EL (cell line): ENCODE measurements around the gene COPE.
"Not testable (repeated sequence)": the region's sequence is repeated elsewhere in the genome, so short reads cannot be mapped to it uniquely, and the experiment has no call there.

ENCODE experiments used
- DNase-seq: peaks from one replicate; pipeline ENCODE4 v3.0.0-alpha.2; 2016

The COPE gene

DNA sequence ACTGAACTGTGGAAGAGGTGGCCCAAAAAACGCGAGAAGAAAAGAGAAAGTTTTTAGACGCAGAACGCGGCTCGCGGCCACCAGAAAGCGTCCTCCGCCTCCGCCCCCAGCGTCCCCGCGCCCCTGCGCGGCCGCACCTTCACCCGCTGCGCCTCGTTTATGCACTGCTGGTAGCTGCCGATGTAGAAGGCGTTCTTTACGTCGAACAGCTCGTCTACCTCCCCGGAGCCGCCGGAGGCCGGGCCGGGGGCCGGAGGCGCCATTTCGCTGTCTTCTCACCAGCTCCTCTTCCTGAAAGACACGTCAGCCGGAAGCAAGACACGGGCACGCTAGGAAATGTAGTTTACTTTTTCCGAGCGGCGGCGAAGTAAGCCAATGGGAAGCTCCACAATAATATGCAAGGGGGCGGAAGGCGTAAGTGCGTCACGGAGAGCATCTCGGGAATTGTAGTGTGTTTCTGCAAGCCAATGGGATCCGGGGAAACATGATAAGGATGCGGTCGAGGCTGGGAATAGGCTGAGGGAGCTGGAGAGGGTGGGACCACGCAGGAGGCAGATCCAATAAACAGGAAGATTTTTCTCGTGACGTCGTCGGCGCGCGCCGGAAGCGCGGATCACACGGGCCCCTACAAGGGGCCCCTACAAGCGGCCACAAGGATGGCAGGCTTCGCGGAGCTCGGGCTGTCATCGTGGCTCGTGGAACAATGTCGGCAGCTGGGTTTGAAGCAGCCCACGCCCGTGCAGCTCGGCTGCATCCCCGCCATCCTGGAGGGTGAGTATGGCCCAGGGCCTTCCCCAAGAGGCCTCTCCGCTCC is at the start of gene COPE, which contains the start of gene DDX49:
TSS of gene COPE (minus strand) at position 302 of the 814 bp plus-strand sequence. CDS start at position 263, 39 bp downstream.
TSS of gene DDX49 (plus strand) at position 630 of the 814 bp plus-strand sequence. CDS start at position 657, 27 bp downstream.
- peak; percentile 100 for DNase-seq

GRCh38 chr19:18967358-18968146 is 48.4 kb upstream of the COPE start:
- peak; percentile 60 for DNase-seq

GRCh38 chr19:18966307-18966706 is 47.1 kb upstream of the COPE start:
- DNase-seq, result no peak

DNA sequence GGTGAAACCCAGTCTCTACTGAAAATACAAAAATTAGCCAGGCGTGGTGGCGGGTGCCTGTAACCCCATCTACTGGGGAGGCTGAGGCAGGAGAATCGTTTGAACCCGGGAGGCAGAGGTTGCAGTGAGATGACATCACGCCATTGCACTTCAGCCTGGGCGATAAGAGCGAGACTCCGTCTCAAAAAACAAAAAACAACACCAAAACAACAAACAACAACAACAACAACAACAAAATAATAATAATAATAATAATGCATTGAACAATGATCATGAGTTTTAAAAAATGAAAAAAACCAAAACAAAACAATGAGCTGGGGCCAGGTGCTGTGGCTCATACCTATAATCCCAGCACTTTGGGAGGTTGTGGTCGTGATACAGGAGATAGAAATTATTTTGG is 44.9 kb upstream of the COPE start:
- no peak for DNase-seq

- DNase-seq, result no peak
These were observed 42.8 kb upstream of the COPE start for GRCh38 chr19:18961767-18962620.

GRCh38 chr19:18960370-18960769 is 41.2 kb upstream of the COPE start:
- DNase-seq, result no peak

- DNase-seq, result no peak
These were observed 35.9 kb upstream of the COPE start for GRCh38 chr19:18955042-18955441.

DNA sequence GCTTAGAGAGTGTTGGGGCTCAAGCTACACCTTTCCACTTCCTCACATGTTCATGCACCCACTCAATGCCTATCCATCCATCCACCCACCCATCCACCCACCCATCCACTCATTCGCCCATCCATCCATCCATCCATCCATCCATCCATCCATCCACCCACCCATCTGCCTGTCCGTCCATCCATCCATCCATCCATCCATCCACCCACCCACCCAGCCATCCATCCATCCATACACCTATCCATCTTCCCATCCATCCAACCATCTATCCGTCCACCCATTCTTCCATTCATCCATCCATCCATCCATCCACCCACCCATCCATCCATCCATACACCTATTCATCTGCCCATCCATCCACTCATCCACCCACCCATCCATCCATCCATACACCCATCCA is 34.9 kb upstream of the COPE start:
- no peak for DNase-seq

GRCh38 chr19:18952364-18953003 is 33.3 kb upstream of the COPE start:
- not testable (repeated sequence) for DNase-seq

- DNase-seq, result peak; percentile 96
These were observed 32.6 kb upstream of the COPE start for GRCh38 chr19:18951721-18952281.

DNA sequence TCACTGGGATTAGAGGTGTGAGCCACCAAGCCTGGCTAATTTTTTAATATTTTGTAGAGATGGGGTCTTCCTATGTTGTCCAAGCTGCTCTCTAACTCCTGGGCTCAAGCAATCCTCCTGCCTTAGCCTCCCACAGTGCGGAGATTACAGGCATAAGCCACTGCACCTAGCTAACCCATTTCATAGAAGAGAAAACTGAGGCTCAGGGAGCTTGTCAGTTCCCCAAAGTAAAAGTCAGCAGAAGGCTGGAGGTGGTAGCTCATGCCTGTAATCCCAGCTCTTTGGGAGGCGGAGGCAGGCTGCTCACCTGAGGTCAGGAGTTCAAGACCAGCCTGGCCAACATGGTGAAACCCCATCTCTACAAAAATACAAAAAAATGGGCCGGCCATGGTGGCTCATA is 30.7 kb upstream of the COPE start:
- no peak for DNase-seq

- no peak for DNase-seq
These were observed 29.8 kb upstream of the COPE start for GRCh38 chr19:18948976-18949356.

GRCh38 chr19:18948075-18948975 is 29.1 kb upstream of the COPE start:
- no peak for DNase-seq

- no peak for DNase-seq
These were observed 27.7 kb upstream of the COPE start for GRCh38 chr19:18946918-18947317.

- DNase-seq, result no peak
These were observed 27.1 kb upstream of the COPE start for GRCh38 chr19:18946335-18946734.

DNA sequence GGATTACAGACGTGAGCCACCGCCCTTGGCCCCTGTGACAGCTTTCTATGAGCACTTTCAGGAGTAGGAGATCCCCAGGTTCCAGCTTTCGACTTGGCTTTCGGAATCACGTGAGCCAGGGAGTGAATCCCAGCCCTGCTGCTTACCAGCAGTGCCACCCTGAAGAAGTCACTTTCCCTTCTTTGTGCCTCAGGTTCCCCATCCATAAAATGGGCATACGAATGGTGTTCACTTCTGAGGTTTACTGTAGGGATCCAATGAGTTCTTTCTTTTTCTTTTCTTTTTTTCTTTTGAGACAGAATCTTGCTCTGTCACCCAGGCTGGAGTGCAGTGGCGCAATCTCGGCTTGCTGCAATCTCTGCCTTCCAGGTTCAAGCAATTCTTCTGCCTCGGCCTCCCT is 26.1 kb upstream of the COPE start:
- DNase-seq, result no peak

DNA sequence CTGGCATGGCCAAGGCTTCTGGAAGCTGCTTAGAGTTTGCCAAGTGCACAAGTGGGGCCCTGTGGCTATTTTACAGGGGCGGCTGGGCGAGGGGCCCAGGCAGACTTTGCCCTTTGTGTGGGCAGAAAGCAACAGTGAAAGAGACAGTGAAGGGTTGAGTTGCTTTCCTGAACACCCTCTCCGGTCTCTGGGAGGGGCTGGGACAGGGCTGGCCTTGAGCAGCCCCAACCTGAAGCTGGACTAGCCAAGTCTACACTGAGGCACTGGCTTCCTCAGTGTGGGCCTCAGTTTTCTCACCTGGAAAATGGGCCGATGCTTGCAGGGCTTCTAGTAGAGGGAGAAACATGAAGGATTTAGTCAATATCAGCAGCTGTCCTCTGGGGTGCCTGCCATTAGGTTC is 24.3 kb upstream of the COPE start:
- no peak for DNase-seq

DNA sequence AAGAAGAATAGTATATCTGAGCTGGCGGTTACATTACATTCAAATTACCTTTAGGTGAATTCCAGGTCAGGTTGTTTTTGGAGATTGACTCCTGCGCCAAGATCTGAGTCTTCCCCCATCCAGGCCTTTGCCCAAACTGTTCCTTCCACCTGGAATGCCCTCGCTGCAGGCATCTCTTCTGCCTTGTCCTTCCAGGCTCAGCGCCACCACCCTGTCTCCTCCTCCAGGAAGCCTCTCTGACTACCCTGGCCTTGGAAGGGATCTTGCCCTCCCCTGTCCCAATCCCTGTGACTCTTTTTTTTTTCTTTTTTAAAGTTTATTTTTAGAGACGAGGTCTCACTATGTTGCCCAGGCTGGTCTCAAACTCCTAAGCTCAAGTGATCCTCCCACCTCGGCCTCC is 23.5 kb upstream of the COPE start:
- DNase-seq, result no peak

- DNase-seq, result no peak
These were observed 22.6 kb upstream of the COPE start for GRCh38 chr19:18941628-18942354.
